Activated CD8-positive, alpha-beta memory T cell treated with anti-CD3 and anti-CD28 coated beads, Interleukin-2, amount 50 U/mL, for 24 hours (primary cell): ENCODE data around the gene SH3PXD2A.
"Not testable (repeated sequence)": the region's sequence is repeated elsewhere in the genome, so short reads cannot be mapped to it uniquely, and the experiment has no call there.

Source experiments
- DNase-seq: peaks from one replicate; pipeline ENCODE4 v3.0.0-alpha.2; 2020; ENCODE audit errors: extremely low read depth

Gene SH3PXD2A

DNA sequence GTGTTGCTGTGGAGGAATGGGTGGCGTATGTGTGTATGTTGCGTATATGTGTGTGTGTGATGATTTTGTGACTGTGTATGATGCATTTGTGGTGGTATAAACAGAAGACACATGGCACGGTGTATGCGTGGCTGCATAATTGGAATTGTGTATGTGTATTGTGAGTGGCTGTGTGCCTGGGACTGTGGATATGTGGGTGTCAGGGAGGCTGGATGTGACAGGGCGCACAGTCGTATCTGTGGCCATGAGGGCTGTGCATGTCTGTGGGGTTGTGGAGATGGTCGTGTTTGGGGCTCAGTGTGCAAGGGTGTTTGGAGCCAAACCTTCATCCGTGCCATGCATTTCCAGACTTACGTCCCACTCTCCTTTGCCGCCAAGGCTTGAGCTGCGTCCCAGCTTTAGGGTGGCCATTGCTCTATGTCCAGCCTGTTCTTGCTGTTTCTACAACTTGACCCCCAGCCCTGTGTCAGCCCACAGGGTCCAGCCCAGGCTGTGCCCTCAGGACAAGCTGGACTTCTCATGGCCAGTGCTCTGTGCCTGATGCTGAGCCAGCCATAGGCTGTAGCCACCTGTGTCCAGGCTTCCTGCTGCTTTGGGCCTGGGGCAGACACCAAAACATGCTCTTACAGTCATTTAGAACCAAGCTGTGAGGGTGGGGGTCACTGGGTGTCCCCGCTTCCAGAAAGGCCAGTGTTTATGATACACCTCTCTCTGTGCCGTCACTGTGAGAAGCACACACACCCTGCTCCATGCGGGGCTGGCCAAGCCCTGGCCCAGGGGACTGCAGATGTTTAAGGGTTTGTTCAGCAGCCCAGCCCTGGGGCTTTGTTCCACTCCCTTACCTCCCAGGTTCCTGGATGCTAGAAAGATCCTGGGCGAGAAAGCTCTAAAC, 234.2 kb downstream of the SH3PXD2A start:
- DNase-seq, result no peak

DNA sequence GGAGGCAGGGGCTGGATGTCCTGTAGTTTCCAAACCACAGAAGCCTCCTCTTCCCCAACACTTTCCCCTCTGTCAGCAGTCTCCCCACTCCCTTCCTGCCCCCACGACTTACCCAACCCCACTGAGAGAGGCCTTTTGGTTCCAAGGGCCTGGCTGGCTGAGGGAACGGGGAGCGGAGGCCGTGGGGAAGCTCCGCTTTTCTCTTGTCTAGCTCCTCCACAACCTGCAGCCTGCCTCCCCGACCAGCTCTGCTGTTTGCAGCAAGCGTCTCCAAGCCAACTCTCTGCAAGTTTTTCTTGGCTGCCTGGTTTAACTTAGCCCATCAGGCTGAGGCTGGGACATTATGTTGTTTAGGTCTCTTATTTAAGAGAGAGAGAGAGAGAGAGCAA, 235.0 kb downstream of the SH3PXD2A start:
- no peak for DNase-seq

DNA sequence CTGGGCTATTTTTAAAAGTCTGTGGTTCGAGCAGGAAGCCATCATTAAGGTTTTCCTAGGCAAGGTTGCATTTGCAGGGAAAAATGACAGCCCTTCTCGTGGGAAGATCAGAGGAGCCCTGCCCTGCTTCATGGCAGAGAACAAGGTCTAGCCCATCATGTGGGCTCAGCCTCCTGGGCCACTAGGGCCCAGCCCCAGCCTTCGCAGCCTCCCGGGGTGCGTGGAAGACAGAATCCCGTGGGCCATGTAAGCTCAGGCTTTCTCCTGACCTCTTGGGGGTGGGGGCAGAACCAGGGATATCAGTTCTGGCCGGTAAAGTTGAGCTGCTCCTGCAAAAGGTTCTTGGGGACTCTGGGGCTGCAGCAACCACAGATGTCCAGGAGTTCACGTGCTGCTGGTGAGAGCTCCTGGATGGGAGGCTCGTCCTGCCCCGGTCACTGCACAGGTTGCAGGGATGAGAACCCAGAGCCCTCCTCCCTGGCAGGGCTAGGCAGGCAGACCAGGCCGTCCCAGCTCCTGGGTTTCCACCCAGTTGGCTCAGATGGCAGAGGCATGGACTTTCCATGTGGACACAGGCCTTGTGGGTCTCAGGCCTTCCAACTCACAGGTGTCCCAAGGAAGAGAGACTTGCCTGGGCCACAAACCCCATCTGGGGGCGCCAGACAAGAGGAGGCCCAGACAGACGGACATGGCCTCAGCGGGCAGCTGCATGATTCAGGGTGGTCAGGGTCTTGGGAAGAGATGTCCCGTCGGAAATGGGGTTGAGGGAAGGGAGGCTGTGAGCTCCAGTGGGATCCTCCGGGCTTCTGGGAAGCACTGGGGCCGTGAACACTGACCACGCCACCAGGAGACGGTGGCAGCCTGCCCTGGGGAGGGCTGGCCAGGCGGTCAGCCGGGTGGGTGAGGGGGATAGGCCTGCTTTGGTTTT, 235.7 kb downstream of the SH3PXD2A start:
- no peak for DNase-seq

GRCh38 chr10:103618575-103619423, 236.6 kb downstream of the SH3PXD2A start:
- no peak for DNase-seq

GRCh38 chr10:103617602-103618385, 237.6 kb downstream of the SH3PXD2A start:
- DNase-seq, result no peak

GRCh38 chr10:103616705-103617601, 238.4 kb downstream of the SH3PXD2A start:
- no peak for DNase-seq

DNA sequence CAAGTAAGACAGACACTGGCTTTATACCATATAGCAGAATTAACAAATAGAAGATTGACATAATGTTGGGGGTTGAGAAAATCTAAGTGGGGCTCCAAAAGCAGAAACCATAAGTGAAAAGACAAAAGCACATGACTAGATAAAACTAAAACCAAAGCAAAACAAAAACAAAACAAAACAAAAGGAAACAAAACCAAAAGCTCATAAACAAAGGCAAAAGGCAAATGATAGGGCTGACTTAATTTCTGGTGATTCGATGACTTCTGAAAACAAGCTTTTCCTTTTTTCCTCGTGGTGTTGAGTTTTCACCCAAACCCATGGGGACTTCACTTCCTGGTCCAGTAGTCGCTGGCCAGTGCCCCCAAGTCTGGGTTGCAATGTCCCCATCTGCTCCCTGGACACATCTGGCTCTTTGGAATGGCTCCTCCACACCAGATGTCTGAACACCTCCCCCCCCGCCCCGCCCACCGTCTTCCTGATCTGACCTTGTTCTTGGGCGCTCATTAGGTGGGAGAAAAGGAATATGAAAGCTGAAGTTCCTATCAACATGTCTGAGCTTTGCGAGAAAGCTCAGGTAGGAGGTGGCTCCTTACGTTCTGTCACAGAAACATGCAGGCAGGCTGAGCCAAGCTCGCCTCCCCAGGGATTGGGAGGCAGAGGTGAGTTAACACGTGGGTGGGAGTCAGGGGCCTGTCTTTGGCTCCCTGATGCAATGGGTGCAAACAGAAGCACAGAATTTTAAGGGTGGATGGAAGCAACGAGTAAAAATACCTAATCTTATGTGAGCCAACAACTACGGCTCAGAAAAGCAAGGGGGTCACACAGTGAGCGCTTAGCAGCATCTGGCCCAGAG, 240.8 kb downstream of the SH3PXD2A start:
- DNase-seq, result no peak

- no peak for DNase-seq
Measured at GRCh38 chr10:103613616-103614015, 241.8 kb downstream of the SH3PXD2A start.

DNA sequence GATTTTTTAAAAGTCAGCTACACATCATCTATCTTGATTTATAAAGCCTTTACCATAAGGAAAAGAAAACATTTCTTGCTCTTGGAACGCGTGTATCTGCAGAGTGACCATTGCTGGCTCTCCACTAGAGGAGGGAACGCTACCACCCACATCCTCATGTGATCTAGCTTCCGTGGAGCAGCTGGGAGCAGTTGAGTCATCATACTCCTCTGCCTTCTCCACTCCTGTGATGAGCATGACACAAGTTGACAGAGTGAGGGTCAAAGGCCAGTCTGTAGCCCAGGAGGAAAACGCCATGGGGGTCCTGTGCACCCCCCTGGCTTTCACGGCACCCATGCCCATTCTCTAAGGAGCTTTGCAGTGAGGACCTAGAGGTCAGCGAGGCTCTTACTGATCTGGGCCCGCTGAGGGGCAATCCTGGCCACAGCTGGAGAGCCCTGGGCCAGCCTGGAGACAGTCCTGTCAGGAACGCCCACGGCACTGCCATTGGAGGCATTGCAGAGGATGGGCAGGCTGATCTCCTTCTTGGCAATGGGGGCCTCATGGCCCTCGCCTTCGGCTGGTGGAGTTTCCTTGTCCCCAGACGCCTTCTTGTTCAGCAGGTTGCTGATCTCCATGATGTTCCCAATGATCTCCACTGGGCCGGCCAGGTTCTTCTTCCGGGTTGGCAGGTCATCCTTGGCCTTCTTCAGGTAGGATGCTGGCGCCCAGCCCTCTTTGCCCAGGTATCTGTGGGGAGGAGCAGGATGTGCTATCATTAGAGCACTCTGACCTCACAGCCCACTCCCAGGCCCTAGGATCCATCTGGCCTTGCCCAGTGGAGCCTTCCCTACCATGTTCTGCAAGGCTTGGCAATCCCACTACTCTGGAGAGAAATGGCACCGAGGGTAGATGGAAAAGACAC, 242.7 kb downstream of the SH3PXD2A start:
- DNase-seq, result no peak

DNA sequence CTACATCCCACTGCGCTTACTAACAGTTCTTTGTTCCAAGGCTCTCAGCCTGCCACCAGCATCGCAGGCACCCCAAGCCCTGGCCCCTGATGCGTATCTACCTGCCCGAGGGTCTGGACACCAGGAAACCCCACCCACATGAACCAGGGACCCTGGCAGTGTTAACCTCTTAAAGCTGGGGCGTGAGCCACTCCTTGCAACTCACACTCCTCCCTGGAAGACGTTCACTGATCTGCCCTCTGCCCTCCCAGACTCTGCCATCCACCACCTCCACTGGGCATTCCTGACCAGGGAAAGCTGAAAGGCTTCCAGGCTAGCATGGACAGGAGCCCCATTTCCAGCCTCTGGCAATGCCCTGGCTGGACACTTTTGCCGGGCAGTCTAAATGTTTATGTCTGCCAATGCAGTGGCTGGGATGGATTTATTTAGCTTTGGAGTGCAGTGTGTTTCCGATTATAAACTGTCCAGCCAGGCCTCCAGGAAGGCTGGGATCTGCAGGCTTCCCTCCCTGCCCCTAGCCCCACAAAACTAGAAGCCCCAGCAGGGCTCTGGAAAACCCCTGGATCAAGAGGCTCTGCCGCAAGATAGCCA, 244.4 kb downstream of the SH3PXD2A start:
- no peak for DNase-seq

GRCh38 chr10:103610083-103610472, 245.3 kb downstream of the SH3PXD2A start:
- no peak for DNase-seq

DNA sequence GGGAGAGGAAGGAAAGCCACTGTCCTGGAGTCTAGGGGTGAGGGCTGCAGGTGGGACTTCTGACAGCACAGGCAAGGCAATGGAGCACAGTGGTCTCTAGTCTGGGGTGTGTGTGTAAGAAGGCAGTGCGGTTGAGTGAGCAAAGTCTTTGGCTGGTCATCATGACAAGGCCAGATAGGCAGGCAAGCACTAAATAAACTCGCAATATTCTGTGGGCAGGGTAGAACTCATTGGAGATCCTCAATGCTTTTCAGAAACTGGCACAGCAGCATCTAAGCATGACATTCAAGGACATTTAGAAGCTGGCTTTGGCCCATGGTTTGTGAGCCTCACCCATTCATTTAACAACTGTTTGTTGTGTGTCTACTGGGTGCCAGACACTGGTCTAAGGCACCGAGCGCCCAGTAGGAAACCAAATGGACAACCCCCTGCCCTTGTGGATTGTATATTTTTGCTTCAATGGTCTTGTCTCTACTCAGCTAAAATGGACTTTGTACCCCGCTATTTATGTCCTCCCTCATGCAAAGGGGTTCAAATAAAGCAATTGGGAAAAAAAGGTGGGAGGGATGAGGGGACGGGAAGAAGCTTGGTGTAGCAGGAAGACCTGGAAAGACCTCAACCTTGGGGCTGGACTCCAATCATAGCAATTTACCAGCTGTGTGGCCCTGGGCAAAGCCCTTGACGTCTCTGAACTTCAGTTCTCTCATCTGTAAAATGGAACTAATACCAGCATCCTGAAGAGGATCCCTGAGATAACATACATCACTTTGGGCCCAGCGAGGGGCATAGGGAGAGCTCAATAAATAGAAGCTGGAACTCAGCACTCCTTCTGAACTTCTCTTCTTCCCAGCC, 245.9 kb downstream of the SH3PXD2A start:
- no peak for DNase-seq

DNA sequence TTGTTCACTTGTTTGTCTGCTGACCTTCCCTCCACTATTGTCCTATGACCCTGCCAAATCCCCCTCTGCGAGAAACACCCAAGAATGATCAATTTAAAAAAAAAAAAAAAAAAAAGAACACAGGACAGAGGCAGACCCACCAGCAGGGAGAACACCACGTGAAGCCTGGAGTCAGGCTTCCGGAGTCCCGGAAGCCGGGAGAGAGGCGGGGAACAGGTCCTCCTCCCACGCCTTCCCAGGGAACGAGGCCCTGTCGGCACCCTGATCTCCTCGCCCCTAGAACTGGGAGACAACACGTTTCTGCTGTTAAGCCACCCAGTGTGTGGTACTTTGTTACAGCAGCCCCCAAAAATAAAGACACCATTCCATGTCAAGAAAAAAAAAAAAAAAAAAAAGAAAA, 247.3 kb downstream of the SH3PXD2A start:
- DNase-seq, result not testable (repeated sequence)

- not testable (repeated sequence) for DNase-seq
Measured at GRCh38 chr10:103607051-103607450, 248.3 kb downstream of the SH3PXD2A start.

GRCh38 chr10:103606097-103606438, 249.3 kb downstream of the SH3PXD2A start:
- DNase-seq, result not testable (repeated sequence)

DNA sequence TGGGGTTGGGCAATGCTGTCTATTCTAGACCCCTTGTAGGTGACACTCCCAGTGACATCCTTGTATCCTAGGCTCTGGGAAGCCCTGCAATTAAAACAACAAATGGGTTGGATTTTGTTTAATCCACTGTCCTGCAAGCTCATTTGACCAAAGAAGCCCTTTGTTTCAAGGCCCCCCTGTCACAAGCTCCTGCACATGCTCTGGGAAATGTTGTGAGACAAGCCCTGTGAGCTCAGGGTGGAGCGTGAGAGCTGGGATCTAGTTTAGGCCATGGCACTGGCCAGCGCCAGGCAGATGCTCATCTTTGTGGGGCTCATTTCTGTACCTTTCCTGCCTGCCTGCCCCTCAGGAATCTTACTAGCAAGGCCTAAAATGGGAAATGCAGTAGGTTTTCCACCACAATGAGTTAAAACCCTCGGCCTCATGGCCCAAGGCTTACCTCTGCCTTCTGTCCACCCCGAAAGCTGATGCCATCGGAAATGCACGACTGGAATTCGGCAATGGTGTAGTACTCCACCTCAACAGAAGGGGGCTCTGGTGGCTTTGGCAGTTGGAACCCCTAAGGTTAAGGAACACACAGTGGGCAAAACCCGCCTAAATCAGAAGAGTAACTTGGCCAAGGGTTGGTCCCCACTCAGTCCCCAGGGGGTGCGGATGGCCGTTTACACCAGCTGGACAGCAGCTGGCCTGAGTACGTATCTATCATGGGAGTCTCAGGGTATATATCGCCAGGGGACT, 249.8 kb downstream of the SH3PXD2A start:
- no peak for DNase-seq
